HK-2 (cell line): ENCODE results near the gene CASZ1.

Experiments
- DNase-seq: peaks from one replicate; pipeline ENCODE4 v3.0.0-alpha.2; 2018; ENCODE audit not compliant: unreplicated experiment

The CASZ1 gene

DNA sequence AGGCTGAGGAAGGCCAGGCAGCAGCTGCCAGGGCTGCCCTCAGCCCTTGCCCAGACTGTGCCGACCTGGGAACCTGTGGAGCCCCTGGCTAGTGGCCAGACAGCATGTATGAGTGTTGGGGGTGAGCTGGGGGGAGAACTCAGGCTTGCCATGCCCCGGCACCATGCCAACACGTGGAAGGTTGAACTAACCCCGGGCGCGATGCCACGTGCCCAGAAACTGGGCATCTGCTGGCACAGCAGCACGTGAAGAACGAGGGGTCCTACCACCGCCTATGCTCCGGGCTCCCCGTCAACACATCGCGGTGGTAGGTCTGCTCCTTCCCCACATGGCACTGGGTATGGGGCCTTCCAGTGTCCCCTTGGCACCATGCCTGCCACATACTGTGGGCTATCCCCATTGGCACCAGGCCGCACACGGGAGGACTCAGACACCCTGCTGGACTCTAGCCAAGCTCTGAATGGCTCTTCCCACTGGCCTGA, 68.7 kb downstream of the CASZ1 start:
- no peak for DNase-seq

- no peak for DNase-seq
These were observed 70.1 kb downstream of the CASZ1 start for GRCh38 chr1:10726355-10726754.

- DNase-seq: no peak
These were observed 71.2 kb downstream of the CASZ1 start for GRCh38 chr1:10724948-10725847.

- no peak for DNase-seq
These were observed 71.9 kb downstream of the CASZ1 start for GRCh38 chr1:10724511-10724910.

- DNase-seq: no peak
These were observed 72.4 kb downstream of the CASZ1 start for GRCh38 chr1:10724052-10724494.

DNA sequence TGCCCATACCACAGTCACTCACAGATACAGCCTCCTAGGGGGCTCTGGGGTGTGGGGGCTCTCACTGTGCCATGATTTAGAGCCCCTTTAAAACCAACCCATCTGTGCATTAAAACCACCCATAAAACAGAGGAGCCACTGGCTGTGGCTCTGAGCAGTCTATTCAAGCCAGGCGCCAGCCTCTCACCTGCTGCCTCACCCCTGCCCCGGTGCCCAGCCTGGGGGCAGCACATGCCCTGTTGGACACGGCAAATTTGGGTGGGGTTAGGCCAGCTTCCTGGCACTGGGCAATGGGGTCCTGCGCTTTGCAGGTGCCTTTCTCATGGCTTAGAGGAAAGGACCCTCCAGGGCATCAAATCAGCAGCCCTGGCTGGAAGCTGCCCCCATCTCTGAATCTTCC, 73.1 kb downstream of the CASZ1 start:
- no peak for DNase-seq

DNA sequence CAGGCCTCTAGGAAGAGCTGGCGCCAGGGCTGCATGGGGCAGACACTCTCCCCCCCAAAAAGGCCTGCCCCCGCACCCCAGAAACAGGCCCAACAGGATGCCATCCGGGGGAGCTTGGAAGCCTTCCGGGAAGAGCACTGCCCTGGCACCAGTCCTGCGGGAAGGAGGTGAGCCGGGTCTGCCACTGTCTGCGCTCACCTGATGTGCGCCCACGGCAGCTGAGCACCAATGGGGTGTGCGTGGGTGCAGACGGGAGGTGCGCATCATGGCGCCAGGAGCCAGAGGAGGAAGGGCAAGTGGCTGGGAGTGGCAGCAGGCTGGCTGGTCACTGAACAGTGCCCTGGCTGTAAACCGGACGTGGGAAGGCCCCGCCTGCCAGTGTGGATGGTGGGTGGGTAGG, 73.6 kb downstream of the CASZ1 start:
- DNase-seq: no peak

DNA sequence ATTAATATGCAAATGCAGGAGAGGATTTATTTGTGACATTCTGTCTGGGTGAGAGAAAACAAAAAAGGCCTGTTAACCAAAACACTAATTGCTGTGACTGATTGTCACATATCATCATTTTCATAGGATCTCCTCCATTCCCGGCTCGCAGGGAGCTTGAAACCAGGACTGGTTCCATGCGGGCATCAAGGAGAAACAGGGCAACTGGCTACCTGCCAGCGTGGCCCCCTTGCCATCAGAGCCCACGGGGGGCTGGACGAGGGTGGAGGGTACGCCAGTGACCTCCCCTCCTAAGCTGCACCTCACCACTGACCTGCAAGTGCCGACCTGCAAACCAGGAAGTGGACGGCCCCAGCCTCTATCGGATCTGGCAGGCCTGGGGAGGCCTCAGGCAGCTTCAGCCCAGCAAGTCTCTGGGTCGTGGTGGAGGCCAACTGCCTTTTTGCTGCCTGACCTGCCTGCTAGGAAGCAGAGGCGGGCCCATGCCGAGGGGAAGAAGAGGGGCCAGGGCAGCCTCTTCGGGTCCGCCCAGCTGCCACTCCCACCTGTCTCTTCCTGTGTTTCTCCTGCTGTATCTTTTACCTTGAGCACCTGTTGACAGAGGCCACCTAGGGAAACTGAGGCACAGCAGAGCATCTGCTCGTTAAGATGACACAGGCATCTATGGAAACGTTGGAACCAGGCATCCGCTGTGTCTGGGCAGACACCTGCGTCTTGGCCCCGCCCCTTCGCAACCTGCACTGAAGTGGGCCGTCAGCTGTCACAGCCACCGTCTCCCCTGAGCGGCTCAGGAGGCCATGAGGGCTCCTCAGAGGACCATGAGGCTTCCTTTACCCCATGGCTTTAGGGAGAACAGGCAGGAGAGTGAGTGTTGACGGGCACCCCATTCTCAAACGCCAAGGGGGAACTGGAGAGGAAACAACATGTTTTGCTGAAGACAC, 74.8 kb downstream of the CASZ1 start:
- no peak for DNase-seq

DNA sequence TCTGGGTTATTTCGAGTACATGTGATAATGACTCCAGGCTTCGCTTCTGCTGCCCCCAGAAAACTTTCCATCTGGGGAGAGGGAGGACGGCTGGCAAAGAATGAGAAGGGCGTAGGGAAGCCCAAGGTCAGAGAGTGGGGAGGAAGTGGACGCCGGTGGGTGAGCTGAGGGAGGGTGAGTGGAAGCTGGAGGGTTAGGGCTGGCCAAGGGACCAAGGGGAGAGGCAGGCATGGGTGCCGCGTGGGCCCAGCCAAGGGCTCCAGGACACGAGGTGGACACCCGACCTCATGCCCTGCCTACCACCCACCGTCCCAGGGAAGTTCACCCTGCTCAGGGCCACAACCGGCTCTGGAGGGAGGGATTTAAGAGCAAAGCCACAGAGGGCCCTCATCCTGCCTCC, 75.8 kb downstream of the CASZ1 start:
- no peak for DNase-seq

DNA sequence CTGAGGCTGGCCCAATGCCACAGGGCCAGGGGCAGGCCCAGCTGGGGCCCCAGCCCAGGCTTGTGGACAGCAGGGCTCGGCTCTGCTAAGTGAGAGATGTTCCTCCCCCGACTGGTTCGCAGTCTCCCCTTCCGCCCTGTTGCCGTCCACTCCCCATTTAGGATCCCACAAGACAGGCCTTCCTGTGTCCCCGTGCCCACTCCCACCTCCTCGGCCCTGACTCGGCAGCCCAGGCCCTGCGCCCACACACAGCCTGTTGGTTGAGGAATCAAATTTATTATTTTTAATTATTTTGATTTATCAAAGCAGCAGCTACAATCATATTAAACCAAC, 78.4 kb downstream of the CASZ1 start:
- no peak for DNase-seq

DNA sequence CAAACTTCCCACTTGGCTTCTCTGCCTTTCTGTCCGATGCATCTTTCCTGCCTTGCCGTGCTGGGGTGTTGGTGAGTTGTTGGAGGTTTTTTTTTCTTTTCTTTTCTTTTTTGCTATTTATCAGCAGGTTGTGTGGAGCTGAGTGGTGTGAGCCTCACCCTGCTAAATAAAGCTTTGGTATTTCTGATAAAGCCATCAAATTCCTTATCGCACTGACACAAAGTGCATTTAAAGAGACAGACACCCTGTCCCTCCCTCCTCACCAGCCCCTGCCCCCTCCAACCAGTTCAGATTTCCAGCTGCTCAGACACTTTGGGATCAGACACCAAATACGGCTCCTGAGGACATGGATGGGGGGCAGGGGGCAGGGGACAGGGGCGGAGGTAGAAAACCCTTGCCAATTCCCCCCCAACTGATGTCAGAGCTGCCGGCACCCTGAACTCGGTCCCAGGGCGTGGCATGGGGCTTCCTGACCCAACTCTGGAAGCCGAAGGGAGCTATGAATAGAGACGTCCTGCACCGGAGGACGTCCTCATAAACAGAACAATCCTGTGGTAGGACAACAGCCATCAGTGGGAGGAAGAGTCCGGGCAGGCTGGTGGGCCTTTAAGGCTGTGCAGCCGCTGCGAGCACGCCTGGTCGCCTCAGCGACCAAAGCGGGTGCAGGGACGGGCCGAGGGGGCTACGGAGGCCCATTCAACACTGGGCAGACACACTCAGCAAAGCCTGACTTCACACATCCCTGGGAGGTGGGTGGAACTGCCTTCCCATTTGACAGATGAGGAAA, 79.0 kb downstream of the CASZ1 start:
- DNase-seq: no peak

- DNase-seq: no peak
These were observed 79.6 kb downstream of the CASZ1 start for GRCh38 chr1:10716840-10717239.

- no peak for DNase-seq
These were observed 81.9 kb downstream of the CASZ1 start for GRCh38 chr1:10714337-10715114.

GRCh38 chr1:10713614-10714013, 82.8 kb downstream of the CASZ1 start:
- no peak for DNase-seq

GRCh38 chr1:10712568-10713362, 83.7 kb downstream of the CASZ1 start:
- no peak for DNase-seq

DNA sequence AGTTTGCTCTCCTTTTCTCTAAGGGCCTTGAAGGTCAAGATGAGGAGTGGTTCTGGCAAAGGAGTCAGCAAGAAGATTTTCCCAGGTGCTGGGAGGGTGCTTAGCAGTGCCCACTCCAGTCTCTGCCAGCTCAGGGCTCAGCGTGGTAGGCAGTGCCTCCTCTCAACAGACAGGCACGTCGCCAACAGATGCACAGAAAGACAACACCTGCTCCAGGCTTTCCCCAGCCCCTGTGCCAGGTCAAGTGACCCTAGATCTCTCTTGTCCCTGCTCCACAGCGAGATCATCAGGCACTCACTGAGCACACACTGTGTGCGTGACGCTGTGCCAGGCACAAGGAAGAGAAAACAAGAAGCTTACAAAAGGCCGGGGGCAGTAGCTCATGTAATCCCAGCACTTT, 86.0 kb downstream of the CASZ1 start:
- DNase-seq: no peak

GRCh38 chr1:10709646-10710045, 86.8 kb downstream of the CASZ1 start:
- DNase-seq: no peak

DNA sequence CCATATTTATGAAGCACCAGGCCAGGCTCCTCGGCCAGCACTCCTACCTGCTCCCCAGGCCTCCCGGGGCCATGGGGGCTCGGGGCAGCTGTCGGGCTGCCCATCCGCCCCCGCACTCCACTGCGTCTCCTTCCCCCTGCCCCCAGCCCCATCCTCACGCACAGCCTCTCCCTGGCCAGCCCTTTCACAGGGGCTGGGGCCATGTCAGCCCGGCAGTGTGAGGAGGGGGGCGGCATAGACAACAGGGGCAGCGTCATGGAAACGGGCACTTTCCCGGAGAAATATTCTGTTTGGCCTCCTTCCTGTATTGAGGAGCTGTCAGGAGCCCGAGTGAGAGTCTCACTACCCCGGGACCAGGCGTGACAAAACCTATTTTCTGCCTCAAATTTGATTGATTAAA, 87.3 kb downstream of the CASZ1 start:
- no peak for DNase-seq

- DNase-seq: no peak
These were observed 87.7 kb downstream of the CASZ1 start for GRCh38 chr1:10708757-10709156.

- DNase-seq: no peak
These were observed 89.2 kb downstream of the CASZ1 start for GRCh38 chr1:10707208-10707607.
